Progenitor cell of endocrine pancreas (in vitro differentiated cells): ENCODE measurements around the gene CYP2W1. TPM values are rescaled to one million over a fixed set of nuclear protein-coding genes. Genes with fewer than 3 reads are reported as not detected.

Experiments
- DNase-seq: peaks from one replicate; pipeline ENCODE4 v3.0.0; 2021; ENCODE audit warnings: low spot score; ENCODE audit not compliant: unreplicated experiment
- H3K27ac Mint-ChIP-seq: 2 replicates; pipeline ENCODE4 v1.8.0; 2021; ENCODE audit warnings: mild to moderate bottlenecking, moderate library complexity, mixed read lengths
- H3K27me3 Mint-ChIP-seq: 2 replicates; pipeline ENCODE4 v1.8.0; 2021; ENCODE audit warnings: mixed read lengths
- H3K36me3 Mint-ChIP-seq: 2 replicates; pipeline ENCODE4 v1.8.0; 2022; ENCODE audit warnings: mixed read lengths; ENCODE audit not compliant: insufficient read depth
- H3K4me1 Mint-ChIP-seq: 2 replicates; pipeline ENCODE4 v1.8.0; 2021; ENCODE audit warnings: low read depth, mixed read lengths
- H3K4me3 Mint-ChIP-seq: 2 replicates; pipeline ENCODE4 v1.8.0; 2021; ENCODE audit warnings: low read depth, mild to moderate bottlenecking, moderate library complexity, mixed read lengths
- H3K9me3 Mint-ChIP-seq: 2 replicates; pipeline ENCODE4 v1.8.0; 2021; ENCODE audit warnings: low read depth, mixed read lengths
- total RNA-seq: library from RNA; stranded (reverse); gene quantifications from 2 replicates; pipeline ENCODE4 v1.2.1, GENCODE V29; 2021
- TF ChIP-seq, protein P1 (sequence below): fragments of 200-600 bp; sonication (generic); IDR thresholded peaks from one replicate; pipeline ENCODE4 v1.5.0; 2021; ENCODE audit warnings: antibody characterized with exemption, mild to moderate bottlenecking; ENCODE audit not compliant: unreplicated experiment

CYP2W1 gene
- total RNA-seq, 1 donor from 2014 or later: 1.2 TPM

GRCh38 chr7:944744-945143, 38.2 kb upstream of the CYP2W1 start:
- no peak overlapping the region for H3K27ac Mint-ChIP-seq
- H3K9me3 Mint-ChIP-seq: peaks cover 16% of the 10 kb centered on the region
- H3K4me3 Mint-ChIP-seq: no peak overlapping the region
- H3K36me3 Mint-ChIP-seq: peaks cover 3% of the 10 kb centered on the region
- no peaks in the 10 kb centered on the region for H3K4me1 Mint-ChIP-seq
- TF ChIP-seq, protein P1, sequence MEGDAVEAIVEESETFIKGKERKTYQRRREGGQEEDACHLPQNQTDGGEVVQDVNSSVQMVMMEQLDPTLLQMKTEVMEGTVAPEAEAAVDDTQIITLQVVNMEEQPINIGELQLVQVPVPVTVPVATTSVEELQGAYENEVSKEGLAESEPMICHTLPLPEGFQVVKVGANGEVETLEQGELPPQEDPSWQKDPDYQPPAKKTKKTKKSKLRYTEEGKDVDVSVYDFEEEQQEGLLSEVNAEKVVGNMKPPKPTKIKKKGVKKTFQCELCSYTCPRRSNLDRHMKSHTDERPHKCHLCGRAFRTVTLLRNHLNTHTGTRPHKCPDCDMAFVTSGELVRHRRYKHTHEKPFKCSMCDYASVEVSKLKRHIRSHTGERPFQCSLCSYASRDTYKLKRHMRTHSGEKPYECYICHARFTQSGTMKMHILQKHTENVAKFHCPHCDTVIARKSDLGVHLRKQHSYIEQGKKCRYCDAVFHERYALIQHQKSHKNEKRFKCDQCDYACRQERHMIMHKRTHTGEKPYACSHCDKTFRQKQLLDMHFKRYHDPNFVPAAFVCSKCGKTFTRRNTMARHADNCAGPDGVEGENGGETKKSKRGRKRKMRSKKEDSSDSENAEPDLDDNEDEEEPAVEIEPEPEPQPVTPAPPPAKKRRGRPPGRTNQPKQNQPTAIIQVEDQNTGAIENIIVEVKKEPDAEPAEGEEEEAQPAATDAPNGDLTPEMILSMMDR: no peak
- no peak for DNase-seq
- peaks cover 22% of the 10 kb centered on the region for H3K27me3 Mint-ChIP-seq

- DNase-seq: no peak
- H3K4me3 Mint-ChIP-seq: no peak overlapping the region
- no peak overlapping the region for H3K27ac Mint-ChIP-seq
- TF ChIP-seq, protein P1: no peak
- H3K27me3 Mint-ChIP-seq: peaks cover 18% of the 10 kb centered on the region
- no peaks in the 10 kb centered on the region for H3K4me1 Mint-ChIP-seq
- peaks cover 3% of the 10 kb centered on the region for H3K36me3 Mint-ChIP-seq
- H3K9me3 Mint-ChIP-seq: peaks cover 13% of the 10 kb centered on the region
Measured at GRCh38 chr7:945147-945555, 37.8 kb upstream of the CYP2W1 start.

- Mint-ChIP-seq H3K27ac (no peak overlapping the region), H3K36me3 (peaks cover 2% of the 10 kb centered on the region), H3K9me3 (peaks cover 7% of the 10 kb centered on the region), H3K4me1 (no peaks in the 10 kb centered on the region), H3K4me3 (no peak overlapping the region), H3K27me3 (peaks cover 14% of the 10 kb centered on the region)
- TF ChIP-seq, protein P1: no peak
- peak; percentile 51 for DNase-seq
Measured at GRCh38 chr7:945556-946255, 37.3 kb upstream of the CYP2W1 start.

- H3K4me1 Mint-ChIP-seq: no peaks in the 10 kb centered on the region
- peaks cover 3% of the 10 kb centered on the region for H3K9me3 Mint-ChIP-seq
- DNase-seq: no peak
Measured at GRCh38 chr7:946256-946996, 36.6 kb upstream of the CYP2W1 start.

More at GRCh38 chr7:946256-946996, 36.6 kb upstream of the CYP2W1 start:
- no peak overlapping the region for H3K27ac Mint-ChIP-seq
- peaks cover 8% of the 10 kb centered on the region for H3K27me3 Mint-ChIP-seq
- peaks cover 2% of the 10 kb centered on the region for H3K36me3 Mint-ChIP-seq
- no peak overlapping the region for H3K4me3 Mint-ChIP-seq
- TF ChIP-seq, protein P1: no peak
